CD4-positive, alpha-beta T cell treated with Interleukin-4 for 1 hour (primary cell): ENCODE data around the gene DMRTC1B.
"Not testable (repeated sequence)": the region's sequence is repeated elsewhere in the genome, so short reads cannot be mapped to it uniquely, and the experiment has no call there.

Experiments used
- DNase-seq, 2 donors: peaks; one replicate each; pipeline ENCODE4 v3.0.0-alpha.2; 2020 to 2022

Gene DMRTC1B, protein sequence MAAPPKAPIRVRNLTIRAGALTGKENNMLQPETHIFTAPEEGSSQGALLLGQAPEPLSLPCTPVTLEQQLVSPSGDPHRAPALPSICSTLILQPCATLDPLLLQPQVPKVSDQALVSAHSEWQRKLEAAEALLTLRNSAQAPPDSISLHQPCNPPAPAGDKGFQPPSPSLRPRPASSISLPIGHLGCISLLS

GRCh38 chrX:72776653-72777466, at the start of gene DMRTC1B:
Gene DMRTC1B (plus strand): TSS chrX:72776890. CDS start chrX:72845136, 68,246 bp downstream.
- DNase-seq: not testable (repeated sequence)

DNA sequence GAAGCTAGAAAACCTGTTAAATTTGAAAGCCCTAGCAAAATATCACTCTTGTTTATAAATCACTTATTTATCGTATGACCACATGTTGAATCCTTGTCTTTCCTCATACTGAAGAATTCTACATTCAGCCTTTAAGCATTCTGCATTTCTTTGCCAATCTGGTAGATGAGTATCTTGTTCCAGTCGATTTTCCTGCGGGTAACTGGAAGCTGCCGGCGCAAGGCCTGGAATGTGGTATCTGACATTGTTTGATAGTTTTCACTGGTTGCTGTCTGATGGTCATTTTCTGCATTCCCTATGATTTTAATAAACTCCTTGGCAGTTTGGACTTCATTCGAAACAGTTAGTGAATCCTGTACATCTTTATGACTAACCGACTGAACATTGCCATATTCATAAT, 48.8 kb upstream of the DMRTC1B start:
- DNase-seq: no peak

DNA sequence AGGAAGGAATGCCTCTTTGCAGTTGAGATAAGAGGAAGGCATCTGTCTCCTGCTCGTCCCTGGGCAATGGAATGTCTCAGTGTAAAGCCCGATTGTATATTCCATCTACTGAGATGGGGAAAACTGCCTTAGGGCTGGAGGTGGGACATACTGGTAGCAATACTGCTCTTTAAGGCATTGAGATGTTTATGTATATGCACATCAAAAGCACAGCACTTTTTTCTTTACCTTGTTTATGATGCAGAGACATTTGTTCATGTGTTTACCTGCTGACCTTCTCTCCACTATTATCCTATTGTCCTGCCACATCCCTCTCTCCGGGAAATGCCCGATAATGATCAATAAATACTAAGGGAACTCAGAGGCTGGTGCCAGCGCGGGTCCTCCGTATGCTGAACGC, 43.1 kb upstream of the DMRTC1B start:
- not testable (repeated sequence) for DNase-seq

- no peak for DNase-seq
Measured at GRCh38 chrX:72735561-72735960, 41.1 kb upstream of the DMRTC1B start.

GRCh38 chrX:72745546-72745945, 31.1 kb upstream of the DMRTC1B start:
- DNase-seq: not testable (repeated sequence)

GRCh38 chrX:72748545-72748944, 28.1 kb upstream of the DMRTC1B start:
- not testable (repeated sequence) for DNase-seq

GRCh38 chrX:72760454-72760853, 16.2 kb upstream of the DMRTC1B start:
- not testable (repeated sequence) for DNase-seq

- not testable (repeated sequence) for DNase-seq
Measured at GRCh38 chrX:72777467-72777790, 739 bp downstream of the DMRTC1B start.

DNA sequence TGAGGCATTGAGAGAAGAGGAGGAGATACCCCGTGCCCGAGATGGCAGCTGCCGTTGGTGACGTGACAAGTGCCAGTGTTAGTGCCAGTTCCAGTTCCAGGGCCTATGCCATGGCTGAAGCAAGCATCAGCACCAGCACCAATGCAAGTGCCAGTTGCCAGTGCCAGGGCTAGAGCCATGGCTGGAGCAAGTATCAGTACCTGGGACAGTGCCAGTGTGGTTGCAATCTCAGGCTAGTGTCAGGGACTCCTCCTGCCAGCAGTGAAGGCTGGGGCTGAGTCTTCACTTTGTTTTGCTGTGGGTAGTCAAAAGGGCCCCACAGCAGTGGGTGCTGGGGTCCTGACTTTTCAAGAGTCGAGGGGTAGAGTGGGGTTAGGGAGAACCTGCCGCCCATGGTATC, 1.5 kb downstream of the DMRTC1B start:
- not testable (repeated sequence) for DNase-seq

DNA sequence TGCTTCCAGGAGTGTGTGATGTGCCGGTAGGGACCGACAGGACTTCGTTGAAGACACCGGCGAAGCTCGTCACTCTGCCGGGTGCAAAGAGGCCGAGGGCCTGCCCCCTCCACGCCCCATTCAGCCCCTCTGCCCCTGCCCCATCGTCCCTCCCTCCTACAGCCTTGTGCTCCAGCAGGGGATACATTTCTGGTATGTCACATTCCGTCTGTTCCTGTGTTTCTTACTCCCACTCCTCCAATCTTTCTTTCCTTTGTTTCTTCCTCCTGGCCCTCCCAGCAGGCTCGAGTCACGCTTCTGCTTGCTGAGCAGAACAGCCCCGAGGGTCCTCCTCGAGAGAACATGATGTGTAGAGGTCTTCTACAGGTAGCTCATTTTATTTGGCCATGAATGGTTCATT, 5.9 kb downstream of the DMRTC1B start, which contains the start of gene FAM236B:
FAM236B (minus strand) TSS at position 101 of the 400 bp plus-strand sequence; CDS start at position 1, 100 bp downstream.
- not testable (repeated sequence) for DNase-seq

DNA sequence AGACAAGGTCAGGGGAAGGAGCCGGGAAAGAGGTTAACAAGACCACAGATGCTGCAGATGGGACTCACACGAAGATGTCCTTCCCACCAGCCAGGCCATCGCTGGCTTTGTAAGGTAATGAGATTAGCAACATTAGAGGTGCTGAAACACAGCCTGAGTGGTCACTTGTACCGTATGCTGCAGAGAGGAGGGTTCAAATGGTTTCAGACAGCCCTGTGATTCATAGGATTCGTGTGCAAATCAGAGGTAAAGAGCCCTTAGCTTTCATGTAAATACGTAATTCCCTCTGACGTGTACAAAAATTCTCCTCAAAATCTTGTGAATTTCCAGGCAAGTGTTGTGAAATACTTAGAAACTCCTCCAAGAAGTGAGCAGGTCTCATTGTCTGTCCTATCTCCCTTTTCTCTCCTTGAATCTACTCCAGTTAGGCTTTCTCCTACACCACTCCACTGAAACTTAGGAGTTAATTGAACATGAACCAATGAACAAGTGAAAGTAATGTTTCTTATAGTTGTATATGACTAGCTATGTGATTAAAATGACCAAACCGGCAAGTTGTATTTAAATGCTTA, 6.8 kb downstream of the DMRTC1B start:
- DNase-seq: not testable (repeated sequence)

GRCh38 chrX:72783964-72784363, 7.3 kb downstream of the DMRTC1B start:
- not testable (repeated sequence) for DNase-seq

DNA sequence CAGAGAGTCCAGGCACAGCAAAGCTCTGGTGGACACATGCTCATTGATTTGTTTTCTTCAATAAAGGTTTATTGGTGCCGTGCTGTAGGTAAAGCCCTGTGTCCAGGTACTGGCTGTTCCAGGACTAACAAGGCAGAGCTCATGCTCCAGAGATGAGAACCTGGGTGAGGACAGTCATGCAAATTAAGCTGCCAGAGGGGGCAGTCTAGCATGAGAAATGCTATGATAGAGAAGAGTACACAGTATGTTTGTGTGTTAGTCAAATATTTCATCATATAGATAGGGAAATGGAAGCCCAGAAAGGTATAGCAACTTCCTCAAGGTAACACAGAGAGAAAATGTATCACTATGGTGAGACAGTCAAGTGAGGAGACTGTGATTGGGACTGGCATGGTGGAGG, 11.5 kb downstream of the DMRTC1B start:
- DNase-seq: not testable (repeated sequence)

DNA sequence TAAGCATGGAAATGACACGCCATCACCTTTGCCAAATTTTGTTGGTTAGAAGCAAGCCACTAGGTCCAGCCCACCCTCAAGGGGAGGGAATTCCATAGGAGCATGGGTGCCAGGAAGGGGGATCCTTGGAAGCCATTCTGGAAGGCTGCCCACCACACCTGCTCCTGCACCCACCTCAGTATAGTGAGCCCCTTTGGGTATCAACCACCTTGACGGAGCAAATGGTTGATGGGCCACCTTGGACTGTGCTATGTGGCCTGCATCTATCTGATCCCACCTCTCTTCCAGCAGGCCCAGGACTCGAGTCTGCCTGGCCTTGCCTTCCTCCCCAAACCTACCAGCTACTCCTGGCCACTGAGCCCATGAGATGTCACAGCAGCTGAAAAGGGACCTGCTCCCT, 13.7 kb downstream of the DMRTC1B start:
- not testable (repeated sequence) for DNase-seq

DNA sequence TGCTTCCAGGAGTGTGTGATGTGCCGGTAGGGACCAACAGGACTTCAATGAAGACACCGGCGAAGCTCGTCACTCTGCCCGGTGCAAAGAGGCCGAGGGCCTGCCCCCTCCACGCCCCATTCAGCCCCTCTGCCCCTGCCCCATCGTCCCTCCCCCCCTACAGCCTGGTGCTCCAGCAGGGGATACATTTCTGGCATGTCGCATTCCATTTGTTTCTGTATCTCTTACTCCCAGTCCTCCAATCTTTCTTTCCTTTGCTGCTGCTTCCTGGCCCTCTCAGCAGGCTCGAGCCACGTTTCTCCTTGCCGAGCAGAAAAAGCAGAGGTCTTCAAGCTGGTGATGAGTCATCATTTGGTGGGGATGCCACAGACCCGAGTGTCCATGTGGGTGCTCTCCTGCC, 31.4 kb downstream of the DMRTC1B start, which contains the start of gene FAM236D:
FAM236D (minus strand) TSS at position 101 of the 400 bp plus-strand sequence; CDS start at position 1, 100 bp downstream.
- DNase-seq: not testable (repeated sequence)

- DNase-seq: not testable (repeated sequence)
Measured at GRCh38 chrX:72830701-72831100, 54.0 kb downstream of the DMRTC1B start.

- not testable (repeated sequence) for DNase-seq
Measured at GRCh38 chrX:72837532-72837931, 60.8 kb downstream of the DMRTC1B start.

DNA sequence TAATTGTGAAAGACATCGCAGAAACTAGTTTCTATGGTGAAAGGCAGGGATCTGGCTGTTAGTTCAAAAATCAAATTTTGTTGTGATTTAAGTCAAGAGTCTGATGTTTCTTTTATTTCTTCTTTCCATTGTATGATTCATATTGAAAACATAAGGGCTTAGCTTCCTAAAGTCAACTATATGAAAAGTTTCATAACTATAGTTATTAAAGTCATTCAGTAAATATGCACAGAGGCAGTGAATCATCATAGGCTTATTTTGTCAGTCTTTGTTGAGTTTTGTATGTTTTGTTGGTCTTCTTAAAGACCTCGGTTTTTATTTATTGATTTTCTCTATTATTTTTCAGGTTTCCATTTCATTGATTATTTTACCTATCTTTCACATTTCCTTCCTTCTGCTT, 106.2 kb downstream of the DMRTC1B start:
- DNase-seq: not testable (repeated sequence)

DNA sequence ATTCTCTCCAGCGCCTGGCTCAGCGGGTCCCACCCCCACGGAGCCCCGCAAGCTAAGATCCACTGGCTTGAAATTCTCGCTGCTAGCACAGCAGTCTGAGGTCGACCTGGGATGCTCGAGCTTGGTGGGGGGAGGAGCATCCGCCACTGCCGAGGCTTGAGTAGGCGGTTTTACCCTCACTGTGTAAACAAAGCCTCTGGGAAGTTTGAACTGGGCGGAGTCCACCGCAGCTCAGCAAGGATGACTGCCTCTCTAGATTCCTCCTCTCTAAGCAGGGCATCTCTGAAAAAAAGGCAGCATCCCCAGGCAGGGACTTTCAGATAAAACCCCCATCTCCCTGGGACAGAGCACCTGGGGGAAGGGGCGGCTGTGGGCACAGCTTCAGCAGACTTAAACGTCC, 113.0 kb downstream of the DMRTC1B start:
- not testable (repeated sequence) for DNase-seq
